ENCODE data around the gene KTN1.

Gene KTN1

DNA sequence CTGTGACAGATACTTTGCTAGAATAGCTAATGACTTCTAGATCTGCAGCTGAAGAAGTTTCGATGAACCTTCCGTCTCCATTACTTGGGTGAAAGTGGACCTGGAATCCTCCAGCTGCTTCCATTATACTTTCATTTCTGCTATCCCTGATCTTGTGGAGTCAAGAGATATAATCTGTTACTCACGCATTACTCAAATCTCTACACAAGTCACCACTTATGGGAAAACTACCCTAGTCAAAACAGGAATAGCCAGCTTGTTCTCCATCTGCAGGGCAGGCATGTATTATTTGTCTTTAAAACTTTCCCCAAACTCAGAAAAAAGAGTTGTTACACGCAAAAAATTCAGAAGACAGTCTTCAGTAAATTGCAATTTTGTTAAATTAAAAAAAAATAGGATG is 2.8 kb upstream of the KTN1 start:
- TF ChIP-seq, protein P1, sequence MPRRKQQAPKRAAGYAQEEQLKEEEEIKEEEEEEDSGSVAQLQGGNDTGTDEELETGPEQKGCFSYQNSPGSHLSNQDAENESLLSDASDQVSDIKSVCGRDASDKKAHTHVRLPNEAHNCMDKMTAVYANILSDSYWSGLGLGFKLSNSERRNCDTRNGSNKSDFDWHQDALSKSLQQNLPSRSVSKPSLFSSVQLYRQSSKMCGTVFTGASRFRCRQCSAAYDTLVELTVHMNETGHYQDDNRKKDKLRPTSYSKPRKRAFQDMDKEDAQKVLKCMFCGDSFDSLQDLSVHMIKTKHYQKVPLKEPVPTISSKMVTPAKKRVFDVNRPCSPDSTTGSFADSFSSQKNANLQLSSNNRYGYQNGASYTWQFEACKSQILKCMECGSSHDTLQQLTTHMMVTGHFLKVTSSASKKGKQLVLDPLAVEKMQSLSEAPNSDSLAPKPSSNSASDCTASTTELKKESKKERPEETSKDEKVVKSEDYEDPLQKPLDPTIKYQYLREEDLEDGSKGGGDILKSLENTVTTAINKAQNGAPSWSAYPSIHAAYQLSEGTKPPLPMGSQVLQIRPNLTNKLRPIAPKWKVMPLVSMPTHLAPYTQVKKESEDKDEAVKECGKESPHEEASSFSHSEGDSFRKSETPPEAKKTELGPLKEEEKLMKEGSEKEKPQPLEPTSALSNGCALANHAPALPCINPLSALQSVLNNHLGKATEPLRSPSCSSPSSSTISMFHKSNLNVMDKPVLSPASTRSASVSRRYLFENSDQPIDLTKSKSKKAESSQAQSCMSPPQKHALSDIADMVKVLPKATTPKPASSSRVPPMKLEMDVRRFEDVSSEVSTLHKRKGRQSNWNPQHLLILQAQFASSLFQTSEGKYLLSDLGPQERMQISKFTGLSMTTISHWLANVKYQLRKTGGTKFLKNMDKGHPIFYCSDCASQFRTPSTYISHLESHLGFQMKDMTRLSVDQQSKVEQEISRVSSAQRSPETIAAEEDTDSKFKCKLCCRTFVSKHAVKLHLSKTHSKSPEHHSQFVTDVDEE (CRISPR knock-in tag; IDR thresholded peaks at IDR 0.05) = no peak
- TF ChIP-seq ARNTL (CRISPR knock-in tag; IDR thresholded peaks at IDR 0.05; ENCODE audit: borderline replicate concordance, low read depth) (no peak), ZNF70 (CRISPR knock-in tag; IDR thresholded peaks at IDR 0.05) (no peak), RARB (CRISPR knock-in tag; IDR thresholded peaks at IDR 0.05) (no peak), PPARA (CRISPR knock-in tag; IDR thresholded peaks at IDR 0.05; ENCODE audit: borderline replicate concordance) (no peak), ZNF565 (CRISPR knock-in tag; conservative IDR thresholded peaks at IDR 0.05; ENCODE audit: low read depth) (no peak), ZNF8 (CRISPR knock-in tag; IDR thresholded peaks at IDR 0.05) (no peak), SNAI2 (CRISPR knock-in tag; IDR thresholded peaks at IDR 0.05) (no peak), ZFP30 (CRISPR knock-in tag; IDR thresholded peaks at IDR 0.05) (no peak), BACH2 (CRISPR knock-in tag; IDR thresholded peaks at IDR 0.05; ENCODE audit: borderline replicate concordance) (no peak), TOX (CRISPR knock-in tag; IDR thresholded peaks at IDR 0.05; ENCODE audit: borderline replicate concordance) (no peak), ISL1 (CRISPR knock-in tag; IDR thresholded peaks at IDR 0.05) (no peak), OSR1 (CRISPR knock-in tag; IDR thresholded peaks at IDR 0.05) (no peak)
- TF ChIP-seq, protein P2, sequence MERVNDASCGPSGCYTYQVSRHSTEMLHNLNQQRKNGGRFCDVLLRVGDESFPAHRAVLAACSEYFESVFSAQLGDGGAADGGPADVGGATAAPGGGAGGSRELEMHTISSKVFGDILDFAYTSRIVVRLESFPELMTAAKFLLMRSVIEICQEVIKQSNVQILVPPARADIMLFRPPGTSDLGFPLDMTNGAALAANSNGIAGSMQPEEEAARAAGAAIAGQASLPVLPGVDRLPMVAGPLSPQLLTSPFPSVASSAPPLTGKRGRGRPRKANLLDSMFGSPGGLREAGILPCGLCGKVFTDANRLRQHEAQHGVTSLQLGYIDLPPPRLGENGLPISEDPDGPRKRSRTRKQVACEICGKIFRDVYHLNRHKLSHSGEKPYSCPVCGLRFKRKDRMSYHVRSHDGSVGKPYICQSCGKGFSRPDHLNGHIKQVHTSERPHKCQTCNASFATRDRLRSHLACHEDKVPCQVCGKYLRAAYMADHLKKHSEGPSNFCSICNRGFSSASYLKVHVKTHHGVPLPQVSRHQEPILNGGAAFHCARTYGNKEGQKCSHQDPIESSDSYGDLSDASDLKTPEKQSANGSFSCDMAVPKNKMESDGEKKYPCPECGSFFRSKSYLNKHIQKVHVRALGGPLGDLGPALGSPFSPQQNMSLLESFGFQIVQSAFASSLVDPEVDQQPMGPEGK (CRISPR knock-in tag; IDR thresholded peaks at IDR 0.05; ENCODE audit: borderline replicate concordance) = no peak
- TF ChIP-seq, protein P3, sequence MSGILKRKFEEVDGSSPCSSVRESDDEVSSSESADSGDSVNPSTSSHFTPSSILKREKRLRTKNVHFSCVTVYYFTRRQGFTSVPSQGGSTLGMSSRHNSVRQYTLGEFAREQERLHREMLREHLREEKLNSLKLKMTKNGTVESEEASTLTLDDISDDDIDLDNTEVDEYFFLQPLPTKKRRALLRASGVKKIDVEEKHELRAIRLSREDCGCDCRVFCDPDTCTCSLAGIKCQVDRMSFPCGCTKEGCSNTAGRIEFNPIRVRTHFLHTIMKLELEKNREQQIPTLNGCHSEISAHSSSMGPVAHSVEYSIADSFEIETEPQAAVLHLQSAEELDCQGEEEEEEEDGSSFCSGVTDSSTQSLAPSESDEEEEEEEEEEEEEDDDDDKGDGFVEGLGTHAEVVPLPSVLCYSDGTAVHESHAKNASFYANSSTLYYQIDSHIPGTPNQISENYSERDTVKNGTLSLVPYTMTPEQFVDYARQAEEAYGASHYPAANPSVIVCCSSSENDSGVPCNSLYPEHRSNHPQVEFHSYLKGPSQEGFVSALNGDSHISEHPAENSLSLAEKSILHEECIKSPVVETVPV (CRISPR knock-in tag; IDR thresholded peaks at IDR 0.05) = no peak
- no peak for ATAC-seq

DNA sequence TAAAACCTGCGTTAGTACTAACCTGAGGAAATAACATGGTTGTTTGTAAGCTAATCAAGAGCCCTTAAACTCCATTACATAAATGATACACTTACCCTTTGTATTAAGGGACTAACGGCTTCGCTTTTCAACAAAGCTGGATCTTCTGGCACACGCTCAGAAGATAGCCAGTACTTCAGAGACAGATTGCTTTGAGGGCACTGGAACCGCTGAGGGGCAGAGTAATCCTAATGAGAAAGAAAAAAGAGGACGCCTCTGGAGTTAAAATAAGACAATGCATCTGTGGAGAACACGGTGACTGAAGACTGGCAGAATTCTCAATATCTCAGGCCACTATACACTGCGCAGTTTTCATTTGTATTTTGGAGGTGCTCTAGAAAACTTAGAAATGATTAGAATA is 1.5 kb upstream of the KTN1 start:
- TF ChIP-seq GLIS3 (CRISPR knock-in tag; IDR thresholded peaks at IDR 0.05) = no peak
- no peak for TF ChIP-seq RARB (CRISPR knock-in tag; IDR thresholded peaks at IDR 0.05)
- TF ChIP-seq, protein P2 (CRISPR knock-in tag; IDR thresholded peaks at IDR 0.05; ENCODE audit: borderline replicate concordance) = no peak
- no peak for TF ChIP-seq ZNF565 (CRISPR knock-in tag; conservative IDR thresholded peaks at IDR 0.05; ENCODE audit: low read depth)
- TF ChIP-seq, protein P4, sequence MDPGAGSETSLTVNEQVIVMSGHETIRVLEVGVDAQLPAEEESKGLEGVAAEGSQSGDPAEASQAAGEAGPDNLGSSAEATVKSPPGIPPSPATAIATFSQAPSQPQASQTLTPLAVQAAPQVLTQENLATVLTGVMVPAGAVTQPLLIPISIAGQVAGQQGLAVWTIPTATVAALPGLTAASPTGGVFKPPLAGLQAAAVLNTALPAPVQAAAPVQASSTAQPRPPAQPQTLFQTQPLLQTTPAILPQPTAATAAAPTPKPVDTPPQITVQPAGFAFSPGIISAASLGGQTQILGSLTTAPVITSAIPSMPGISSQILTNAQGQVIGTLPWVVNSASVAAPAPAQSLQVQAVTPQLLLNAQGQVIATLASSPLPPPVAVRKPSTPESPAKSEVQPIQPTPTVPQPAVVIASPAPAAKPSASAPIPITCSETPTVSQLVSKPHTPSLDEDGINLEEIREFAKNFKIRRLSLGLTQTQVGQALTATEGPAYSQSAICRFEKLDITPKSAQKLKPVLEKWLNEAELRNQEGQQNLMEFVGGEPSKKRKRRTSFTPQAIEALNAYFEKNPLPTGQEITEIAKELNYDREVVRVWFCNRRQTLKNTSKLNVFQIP (CRISPR knock-in tag; IDR thresholded peaks at IDR 0.05; ENCODE audit: borderline replicate concordance, low read depth) = no peak
- TF ChIP-seq, protein P3 (CRISPR knock-in tag; IDR thresholded peaks at IDR 0.05) = no peak
- TF ChIP-seq ZC3H10 (CRISPR knock-in tag; IDR thresholded peaks at IDR 0.05) = no peak
- TF ChIP-seq ZFP3 (CRISPR knock-in tag; IDR thresholded peaks at IDR 0.05) = no peak
- no peak for TF ChIP-seq CSDC2 (CRISPR knock-in tag; IDR thresholded peaks at IDR 0.05)
- no peak for TF ChIP-seq ESRRG (CRISPR knock-in tag; IDR thresholded peaks at IDR 0.05)
- TF ChIP-seq ZFP30 (CRISPR knock-in tag; IDR thresholded peaks at IDR 0.05) = no peak
- no peak for TF ChIP-seq ZNF70 (CRISPR knock-in tag; IDR thresholded peaks at IDR 0.05)
- no peak for TF ChIP-seq BACH2 (CRISPR knock-in tag; IDR thresholded peaks at IDR 0.05; ENCODE audit: borderline replicate concordance)
- no peak for ATAC-seq
